EH (cell line): Measurements from ENCODE around the gene CMPK2.

Experiments
- DNase-seq: peaks from one replicate; pipeline ENCODE4 v3.0.0-alpha.2; 2015; ENCODE audit warnings: low read depth

CMPK2 gene

DNA sequence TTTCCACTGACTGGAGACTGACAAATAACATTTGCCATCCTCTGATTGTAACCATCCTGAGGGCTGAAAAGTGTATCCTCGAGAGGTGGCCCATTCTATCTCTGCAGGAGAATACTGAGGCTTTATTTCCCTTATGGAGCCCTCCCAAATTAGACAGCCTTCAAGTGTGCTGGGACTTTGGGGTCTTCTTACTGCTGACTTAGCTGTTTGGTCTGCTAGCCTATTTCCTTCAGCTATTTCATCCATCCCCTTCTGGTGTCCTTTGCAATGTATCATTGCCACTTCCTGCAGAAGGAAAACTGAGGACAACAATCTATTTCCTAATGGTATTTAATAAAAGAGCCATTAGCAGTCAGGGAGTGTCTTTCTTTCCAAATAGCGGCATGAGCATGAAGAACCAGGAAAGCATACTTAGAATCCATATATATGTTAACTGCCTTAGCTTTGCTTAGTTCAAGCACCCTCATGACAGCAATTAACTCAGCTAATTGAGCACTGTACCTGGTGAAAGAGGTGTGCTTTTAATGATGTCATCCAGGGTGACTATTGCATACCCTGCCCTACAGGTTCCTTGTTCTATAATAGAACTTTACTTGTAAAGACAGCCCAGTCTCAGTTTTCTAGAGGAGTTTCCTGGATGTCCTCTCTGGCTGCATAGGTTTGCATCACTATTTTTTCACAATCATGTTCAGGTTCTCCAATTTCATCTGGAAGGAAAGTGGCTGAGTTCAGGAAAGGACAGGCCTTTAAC, 24.0 kb downstream of the CMPK2 start:
- DNase-seq, result no peak

DNA sequence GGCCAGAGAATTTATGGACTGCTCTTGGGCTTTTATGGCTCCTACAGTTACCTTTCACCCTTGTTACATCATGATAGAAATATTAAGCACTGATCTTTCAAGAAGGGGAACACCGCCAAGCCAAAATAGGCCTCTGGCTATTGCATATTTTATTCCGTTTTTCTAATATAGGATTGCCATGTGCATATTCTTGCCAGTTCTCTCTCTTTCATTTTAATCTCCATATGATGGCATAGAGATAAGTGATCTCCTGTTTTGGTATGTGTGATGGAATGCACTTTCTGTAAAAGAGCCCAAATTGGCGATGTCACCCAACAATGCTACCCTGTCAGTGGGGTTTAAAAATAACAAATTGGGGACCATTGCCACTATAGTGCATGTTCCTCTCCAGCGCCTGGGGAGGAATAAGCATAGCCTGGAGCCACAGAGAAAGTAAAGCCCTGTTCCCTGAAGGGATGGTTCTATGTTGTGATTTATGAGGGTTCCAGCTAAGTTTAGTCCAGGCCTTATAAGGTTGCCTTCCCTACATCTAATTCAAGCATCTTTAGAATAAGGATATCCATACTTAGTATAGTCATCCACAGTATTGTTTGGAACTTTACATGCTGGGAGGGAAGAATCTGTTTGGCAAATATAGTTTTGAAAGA, 26.9 kb downstream of the CMPK2 start:
- no peak for DNase-seq

DNA sequence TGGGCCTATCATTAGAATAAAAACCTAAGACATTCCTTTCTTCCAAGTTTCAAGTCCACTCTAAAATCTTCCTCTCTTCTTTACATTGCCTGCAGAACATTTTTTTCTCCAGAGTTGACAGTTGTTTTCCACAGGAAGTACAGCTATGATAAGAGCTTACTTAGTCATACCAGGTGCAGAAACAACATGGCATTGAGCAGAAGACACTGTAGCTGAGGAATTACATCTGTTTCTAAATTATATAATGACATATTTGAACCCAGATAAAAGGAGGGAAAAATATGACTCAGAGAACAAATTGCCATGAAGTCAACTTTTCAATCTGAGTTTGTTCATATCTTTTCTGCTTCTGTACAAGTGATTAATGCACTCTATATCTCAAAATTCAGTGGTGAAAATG, 30.2 kb downstream of the CMPK2 start:
- no peak for DNase-seq

DNA sequence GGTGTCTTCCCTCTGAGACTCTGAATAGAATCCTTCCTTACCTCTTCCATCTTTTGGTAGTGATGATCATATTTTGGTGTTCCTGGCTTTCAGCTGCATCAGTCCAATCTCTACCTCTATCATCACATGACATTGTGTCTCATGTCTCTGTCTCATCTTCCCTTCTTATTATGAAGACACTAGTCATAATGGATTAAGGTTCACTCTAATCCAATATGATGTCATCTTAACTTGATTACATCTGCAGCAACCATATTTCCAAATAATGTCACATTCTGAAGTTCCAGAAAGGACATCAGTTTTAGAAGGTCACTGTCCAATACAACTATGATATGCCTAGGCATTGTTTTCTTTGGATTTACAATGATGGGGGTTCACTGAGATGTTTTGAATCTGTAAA, 31.5 kb downstream of the CMPK2 start:
- DNase-seq, result no peak

DNA sequence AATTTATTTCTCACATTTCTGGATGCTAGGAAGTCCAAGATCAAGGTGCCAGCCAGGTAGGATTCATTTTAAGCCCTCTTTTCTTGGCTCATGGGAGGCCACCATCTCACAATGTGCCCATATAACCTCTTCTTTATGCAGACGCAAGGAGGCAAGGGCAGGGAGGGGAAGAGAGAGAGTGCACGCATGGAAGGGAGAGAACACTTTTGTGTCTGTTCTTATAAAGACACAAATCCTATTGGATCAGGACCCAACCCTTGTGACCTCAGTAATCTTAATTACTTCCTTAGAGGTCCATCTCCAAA, 32.5 kb downstream of the CMPK2 start:
- no peak for DNase-seq

DNA sequence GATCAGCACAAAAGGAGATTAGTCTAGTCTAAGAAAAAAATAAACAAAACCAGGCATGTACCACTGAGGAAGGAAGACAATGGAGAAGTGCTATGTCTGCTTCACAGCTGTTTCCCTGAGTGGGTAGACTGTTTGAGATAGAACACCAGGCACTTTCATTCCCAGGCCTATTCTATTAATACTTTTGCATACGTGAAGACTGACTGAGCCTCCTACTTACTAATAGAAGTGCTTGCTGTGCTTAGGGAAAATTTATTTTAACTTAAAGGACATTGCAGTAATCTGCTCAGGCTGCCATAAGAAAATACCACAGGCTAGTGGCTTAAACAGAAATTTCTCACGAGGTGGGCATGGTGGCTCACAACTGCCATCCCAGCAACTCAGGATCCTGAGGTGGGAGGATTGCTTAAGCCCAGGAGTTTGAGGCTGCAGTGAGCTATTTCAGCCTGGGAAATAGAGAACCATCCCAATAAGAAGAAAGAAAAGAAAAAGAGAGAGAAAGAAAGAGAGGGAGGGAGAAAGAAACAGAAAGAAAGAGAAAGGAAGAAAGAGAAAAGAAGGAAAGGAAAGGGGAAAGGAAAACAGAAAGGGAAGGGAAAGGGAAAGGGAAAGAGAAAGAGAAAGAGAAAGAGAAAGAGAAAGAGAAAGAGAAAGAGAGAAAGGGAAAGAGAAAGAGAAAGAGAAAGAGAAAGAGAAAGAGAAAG, 33.0 kb downstream of the CMPK2 start:
- DNase-seq, result no peak

DNA sequence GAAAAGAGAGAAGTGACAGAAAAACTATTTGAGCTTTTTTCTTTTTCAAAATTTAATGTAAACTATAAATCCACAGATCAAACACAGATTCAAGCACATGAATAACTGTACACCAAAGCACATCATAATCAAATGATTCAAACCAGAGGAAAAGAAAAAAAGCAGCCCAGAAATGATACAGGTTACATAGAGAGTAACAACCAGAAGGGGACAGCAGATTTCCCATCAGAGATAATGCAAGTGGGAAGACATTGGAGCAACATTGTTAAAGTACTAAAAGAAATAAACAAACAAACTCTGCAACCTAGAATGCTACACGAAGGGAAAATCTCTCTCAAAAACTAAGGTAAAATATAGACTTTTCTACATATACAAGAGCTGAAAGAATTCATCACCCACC, 34.5 kb downstream of the CMPK2 start:
- DNase-seq, result no peak

DNA sequence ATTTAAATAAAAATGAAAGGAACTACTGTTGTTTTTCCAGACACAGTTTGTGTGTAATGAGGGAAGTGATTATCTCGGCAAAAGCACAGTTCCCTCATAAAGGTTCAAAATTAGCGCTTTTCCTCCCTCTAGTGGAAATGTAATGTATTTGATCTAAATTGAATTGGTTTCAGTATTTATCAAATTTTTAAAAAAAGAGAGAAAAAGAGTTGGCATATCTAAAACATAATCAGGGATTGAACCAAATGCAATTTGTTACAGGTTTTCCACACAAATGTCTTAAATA, 37.5 kb downstream of the CMPK2 start:
- DNase-seq, result peak; percentile 74

DNA sequence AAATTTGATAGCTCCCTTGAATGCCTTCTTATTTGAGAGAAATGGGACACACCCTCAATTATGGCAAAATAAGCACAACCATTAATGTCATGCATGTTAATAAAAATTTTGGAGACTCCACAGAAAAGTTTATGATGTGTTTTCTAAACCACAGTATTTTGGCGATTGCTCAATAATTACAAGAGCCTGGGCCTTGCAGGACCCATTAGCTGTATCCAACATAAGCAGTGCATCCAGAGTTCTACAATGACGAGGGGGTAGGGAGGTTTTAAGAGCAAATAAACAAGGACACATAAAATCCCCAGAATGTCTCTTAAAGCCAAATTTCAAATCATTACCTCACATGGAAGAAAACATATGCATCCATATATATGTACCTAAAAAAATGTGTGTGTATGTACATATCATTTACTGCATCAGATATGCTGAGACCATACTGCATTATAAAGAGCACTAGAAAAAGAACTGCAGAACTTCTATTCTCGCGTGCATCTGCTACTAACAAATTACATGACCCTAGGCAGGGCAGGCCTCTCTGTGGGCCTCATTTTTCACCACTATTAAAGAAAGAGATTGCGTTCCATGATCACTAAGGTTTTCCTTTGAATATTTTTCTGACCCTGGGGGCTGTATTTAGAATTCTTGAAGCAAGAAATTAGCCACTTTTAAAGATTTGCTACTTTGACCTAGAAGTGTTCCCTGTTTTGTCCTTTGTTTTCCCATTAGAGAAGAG, 38.0 kb downstream of the CMPK2 start:
- peak; percentile 81 for DNase-seq

DNA sequence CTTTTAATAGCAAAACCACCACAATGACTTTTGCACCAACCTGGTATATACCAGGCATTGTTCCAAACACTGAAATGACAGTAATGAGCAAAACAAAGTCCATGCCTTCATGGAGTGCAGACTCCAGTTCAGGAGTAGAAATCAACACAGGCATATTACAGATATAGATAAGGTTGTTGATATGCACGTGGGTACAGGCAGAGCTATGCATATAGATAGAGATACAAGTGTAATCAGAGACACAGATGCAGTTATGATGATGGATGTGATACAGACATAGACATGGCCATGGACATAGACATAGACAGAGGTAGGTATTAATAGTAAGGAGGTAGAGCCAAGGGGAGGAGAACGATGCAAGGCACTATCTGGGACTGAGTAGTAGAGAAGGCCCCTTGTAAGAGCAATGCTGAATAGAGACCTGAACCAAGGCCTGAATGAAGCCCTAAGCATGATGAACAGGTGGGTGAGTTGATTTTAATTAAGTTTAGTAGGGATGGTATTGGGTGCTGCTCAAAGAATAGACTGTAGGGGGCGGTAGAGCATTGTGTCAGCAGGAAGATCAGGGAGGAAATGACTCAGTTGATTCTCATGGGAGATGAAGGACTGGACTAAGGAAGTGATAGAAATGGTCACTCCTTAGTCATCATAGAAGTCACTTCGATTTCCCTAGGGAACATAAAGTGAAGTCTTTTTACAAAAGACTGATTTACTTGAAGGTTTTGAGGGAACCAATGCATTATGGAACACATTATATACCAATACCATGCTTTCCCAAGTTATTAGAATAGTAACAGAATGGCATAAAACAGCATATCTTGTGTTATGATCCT, 39.4 kb downstream of the CMPK2 start:
- peak; percentile 85 for DNase-seq

DNA sequence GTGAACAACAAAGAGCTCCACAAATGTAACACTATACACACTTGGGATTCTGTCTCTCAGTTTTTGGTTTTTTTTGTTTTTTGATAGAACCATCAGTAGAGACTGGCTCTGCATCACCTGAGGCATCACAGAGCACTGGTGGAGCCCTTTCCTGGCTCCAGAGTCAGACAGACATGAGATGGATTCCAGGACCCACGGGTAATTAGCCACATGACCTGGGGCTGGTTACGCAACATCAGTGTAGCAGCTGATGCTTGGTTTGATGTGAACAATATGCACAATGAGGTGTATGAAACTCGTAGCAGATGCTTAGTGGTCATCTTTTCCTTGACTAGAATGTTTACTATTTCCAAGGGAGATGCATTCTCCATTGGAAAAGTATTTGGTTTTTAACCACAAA, 40.7 kb downstream of the CMPK2 start:
- DNase-seq, result peak; percentile 83

DNA sequence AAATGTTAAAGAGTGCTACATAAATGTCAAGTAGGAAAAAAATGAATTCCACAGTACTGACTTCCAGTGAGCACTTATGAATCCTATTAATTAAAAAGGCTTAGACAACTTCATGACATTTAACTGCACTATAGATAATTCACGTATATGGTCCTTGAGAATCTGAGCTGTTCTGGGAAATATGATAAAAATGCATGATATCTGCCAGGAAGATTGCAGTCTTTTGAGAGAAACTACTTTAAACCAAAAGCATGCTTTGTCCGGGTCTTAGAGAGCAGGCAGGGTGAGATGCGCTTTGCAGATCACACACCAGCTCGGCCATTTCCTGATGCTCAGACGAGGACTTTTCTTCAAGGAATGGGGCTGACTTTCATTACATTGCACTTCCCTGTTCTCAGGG, 42.6 kb downstream of the CMPK2 start:
- DNase-seq, result peak; percentile 94

DNA sequence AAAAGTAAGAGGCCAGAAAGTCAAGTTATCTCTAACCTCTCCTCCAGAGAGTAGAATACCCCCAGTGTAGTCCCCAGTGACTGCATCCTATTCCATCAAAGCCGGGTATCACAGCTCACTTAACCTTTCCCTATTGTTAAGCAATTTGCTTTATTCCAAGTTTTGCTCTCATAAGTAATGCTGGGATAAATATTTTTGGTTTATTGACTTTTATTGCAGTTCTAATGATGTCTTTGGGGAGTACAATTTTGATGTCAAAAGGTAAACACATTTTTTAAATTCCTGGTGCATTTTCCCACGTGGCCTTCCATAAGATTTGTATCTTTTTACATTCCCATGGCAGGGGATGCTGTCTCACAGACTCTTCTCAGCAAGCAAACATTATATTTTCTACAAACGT, 43.3 kb downstream of the CMPK2 start:
- peak; percentile 83 for DNase-seq

DNA sequence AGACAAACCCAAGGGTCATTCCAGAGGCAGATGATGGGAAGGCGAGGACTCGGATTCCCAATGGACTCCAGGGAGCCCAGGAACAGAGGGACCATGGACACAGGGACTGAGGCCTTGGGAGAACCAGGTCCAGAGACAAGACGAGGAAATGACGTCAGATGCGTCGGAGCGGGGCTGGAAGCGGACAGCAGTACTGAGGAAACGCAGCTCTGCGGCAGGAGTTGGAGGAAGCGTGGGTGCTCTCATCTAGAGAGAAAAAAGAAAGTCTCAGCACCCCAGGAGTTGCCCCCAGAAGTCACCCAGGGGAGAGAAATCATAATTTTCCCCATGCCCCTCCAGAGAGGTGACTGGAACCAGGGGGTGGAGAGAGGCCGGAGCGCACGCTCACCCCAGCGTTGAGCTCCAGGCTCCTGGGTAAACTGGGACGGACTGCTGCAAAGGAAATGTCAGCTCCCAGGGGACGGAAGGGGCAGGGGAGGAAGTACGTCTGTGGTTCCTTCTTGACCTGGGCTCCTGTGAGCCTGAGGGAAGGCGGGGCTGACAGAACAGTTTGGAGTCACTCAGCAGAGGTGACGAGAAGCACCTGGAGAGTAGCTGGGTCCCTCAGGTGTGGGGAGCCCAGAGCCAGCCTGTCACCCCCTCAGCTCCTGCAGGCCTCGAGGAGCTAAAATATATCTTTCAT, 44.7 kb downstream of the CMPK2 start:
- DNase-seq, result no peak

DNA sequence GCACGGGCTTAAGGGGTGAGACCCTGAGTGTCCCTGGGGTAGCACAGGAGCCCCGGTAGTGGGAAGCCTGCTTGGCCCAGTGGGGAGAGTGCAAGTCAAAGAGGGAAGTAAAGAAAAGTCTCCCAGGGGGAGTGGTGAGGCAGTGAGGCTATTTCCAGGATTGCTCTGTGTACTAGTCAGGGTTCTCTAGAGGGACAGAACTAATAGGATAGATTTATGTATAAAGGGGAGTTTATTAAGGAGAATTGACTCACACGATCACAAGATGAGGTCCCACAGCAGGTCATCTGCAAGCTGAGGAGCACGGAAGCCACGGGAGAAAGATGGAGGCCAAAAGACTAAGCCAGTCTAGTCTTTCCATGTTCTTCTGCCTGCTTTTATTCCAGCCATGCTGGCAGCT, 45.5 kb downstream of the CMPK2 start:
- DNase-seq, result no peak

DNA sequence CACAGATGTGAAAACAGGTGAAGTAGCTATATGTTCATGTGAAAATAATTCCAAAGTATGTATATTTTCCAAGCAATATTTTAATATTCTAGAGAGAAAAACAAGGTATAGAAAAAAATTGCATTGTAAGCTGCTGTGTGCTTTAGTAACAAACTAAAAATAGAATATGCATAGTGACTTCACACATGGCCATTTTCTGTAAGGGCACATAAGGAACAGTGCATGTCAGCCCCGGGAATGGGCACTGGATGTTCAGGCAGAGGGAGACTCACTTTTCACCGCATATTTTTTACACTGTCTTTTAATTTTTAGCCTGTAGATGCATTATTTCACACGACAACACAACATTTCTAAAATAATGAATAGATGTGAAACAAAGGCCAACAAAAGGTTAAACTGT, 46.0 kb downstream of the CMPK2 start:
- no peak for DNase-seq

DNA sequence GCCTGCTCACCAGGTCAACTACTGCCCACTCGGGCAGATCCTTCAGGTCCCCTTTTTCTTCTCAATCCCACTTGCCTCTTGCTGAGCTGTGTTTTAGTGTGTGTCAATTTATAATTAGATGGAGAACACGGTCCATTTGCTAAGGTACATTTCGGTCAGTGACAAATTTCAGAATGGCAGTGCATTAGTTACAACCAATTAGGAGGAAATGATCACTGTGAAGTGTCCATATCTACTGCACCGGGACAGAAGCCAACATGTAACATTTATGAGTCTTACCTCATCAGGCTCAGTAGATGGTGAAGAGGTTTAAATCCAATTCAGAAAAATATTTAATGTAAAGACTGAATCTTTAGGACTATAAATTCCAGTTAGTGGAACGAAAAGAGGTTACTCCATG, 47.7 kb downstream of the CMPK2 start:
- no peak for DNase-seq

DNA sequence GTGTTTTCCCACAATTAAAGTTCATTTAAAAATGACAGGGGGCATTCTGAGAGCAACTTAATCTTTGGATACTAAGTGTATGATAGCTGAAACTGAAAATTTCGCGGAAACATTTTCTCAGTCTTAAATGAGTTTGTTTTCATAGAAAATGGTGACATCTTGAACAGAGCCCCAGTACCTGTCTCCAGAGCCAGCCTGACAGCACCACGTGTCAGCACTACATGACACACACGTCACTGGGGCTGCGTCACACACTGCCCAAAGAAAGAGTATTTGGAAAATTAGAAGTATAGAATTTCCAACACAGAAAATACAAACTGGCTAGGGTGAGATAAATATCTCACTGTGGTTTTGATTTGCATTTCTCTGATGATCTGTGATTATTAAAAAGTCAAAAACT, 50.8 kb downstream of the CMPK2 start:
- DNase-seq, result no peak

DNA sequence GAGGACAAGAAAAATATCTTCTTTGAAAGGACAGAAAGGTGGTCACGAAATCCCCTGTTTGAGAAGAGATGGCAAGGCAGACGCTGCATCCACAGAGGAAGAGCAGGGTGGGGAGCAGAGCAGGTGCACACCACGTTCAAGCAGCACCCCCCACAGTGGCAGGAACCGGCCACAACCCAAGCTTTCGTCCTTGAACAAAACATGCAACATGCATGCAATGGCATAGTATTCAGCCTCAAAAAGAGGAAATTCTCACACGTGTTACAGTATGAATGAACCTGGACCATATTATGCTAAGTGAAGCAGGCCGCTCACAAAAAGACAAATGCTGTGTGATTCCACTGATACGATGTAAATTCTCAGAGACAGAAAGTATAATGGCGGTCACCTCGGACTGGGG, 51.4 kb downstream of the CMPK2 start:
- DNase-seq, result no peak

DNA sequence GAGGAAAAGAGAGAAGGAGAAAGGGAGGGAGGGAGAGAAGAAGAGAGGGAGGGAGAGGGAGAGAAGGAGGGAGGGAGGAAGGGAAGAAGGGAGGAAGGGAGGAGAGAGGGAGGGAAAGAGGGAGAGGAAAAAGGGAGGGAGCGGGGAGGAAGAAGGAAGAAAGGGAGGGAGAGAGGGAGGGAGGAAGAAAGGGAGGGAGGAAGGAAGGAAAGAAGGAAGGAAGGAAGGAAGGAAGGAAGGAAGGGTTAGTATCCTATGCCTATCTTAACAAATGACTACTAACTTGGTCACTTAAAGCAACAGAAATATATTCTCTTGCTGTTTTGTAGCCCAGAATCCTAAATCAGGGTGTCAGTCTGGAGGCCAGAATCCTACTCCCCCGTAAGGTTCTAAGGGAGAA, 52.1 kb downstream of the CMPK2 start:
- no peak for DNase-seq

DNA sequence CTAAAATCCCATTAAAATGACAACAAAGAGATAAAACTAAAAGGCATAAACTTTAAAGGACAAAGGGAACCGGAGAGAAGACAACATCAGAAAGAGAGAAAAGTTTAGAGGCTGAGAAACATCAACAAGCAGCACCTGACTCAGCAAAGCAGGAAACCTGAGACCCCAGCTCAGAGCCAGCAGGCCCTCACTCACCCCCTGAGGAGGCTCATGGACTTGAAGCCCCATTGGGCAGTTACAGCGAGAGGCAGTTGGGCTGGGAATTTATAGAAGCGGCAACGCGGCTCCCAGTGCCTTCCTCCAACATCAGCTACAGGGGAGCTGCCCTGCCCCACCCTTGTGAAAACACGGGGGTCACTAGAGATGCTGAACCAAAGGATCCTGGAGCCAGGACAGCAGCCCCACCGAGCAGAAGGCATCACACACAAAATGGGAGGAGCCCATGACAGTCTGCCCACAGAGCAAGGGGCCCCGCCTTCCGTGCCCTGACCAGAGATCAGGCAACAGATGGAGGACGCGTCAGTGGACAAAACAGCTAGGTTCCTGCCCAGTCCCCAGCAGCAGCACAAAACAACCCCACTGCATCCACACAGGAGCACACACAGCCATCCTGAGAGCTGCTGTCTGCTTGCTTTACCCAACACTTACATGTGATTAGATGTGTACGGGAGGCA, 52.7 kb downstream of the CMPK2 start:
- DNase-seq, result no peak
